ENCODE data around the gene ZMYND8. TPM values are rescaled to one million over a fixed set of nuclear protein-coding genes. Genes with fewer than 3 reads are reported as not detected.
A peak's percentile ranks its signal among the peaks of the same experiment; 100 is the strongest.

Gene ZMYND8
- total and polyA plus RNA-seq, 5 donors = 10.0 to 35.7 (median 31.4) TPM

DNA sequence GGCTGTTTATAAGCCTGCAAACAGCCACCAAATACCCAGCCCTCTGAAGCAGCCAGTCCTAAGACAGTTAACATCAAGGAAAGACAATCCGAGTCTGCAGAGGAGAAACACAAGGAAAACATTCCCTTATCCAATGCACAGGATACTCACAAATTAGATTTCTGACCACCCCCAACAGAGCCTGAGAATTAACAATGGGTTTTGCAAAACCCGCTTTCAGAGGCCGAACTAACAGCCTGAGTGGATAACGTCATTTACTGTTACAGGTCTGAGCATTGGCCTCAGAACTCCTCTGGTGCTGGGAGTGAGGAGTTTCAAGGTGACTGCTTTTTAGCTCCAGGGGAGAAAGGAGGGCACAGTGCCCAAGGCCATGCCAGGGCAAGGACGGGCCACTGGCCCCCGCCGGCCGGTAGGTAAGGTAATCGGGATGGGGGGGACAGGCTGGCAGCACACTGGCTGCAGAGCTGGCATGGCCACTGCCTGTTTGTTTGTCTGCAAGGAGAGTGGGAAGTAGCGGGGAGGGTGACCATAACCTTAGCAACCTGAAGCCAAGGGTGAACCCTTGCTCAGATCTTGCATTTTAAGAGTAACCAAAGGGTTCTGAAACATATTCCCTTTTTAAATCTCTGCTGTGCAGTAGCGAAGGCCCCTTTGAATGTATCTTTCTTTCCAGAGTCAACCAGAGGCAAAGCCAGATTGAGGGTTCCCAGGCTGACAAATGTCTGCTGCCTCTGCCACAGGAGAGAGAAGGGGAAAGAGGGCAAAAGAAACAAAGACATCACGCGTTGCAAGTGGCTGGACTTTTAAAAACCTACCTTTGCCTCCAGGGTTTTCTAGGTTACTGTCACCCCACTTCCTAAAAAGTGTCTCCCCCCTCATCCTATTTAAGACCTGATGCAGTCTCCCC lies 3.9 kb downstream of the ZMYND8 start:
- intact Hi-C loops (cut with DNase I) = loop anchor here in 1 of 4 donors (10.0 kb wide), 1 partner anchor 48 kb away; no protein-coding TSS in a partner anchor

DNA sequence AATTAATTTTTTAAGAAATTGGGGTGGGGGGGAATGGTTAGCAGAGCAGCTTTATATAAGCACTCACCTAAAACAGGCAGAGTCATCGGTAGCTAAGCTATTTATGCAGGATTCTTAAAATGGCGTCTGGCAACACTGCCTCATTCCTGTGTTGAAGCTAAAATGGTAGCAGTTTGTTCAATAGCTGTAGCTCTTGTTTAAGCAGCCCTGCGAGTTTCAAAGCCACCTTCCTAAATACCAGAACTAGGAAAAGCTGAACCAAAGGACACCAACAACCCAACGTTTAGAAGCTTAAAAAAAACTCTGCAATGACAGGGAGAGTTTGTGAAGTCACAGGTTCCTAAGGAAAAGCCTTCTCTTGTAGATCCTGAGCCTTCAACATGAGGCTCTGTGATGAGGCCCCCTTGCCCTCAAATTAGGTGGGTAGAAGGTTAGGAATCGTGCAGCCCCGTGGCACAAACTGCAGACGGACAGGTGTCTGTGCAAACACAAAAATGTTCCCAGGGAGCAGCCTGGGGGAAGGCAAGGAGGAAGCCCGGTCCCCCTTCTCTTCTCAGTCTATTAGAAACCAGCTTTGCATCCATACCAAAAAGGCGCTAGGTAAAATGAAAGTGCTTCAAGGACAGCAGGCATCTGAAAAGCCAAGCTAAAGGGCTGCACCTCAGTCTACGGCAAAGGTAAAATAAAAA lies 4.7 kb downstream of the ZMYND8 start:
- no peaks in the 10 kb centered on the region for H3K27me3 ChIP-seq (ENCODE audit: control insufficient read depth, insufficient read depth)
- DNase-seq = no peak
- no peaks in the 10 kb centered on the region for H3K9me3 ChIP-seq (ENCODE audit: control insufficient read depth, low read length)
- H3K4me1 ChIP-seq (ENCODE audit: control insufficient read depth, insufficient read depth, low read length) = peaks cover 33% of the 10 kb centered on the region
- no peak for ATAC-seq
- peak overlapping the region; percentile 35 for H3K4me3 ChIP-seq (ENCODE audit: low read length)
- intact Hi-C loops (cut with DNase I) = loop anchor here in 1 of 4 donors (10.0 kb wide), 1 partner anchor 47 kb away; no protein-coding TSS in a partner anchor
- H3K27ac ChIP-seq (ENCODE audit: low read length) = peak overlapping the region; percentile 96
- 30% methylated on average over 10 of the region's 10 CpGs for WGBS

More for the DNA sequence above, 3.9 kb downstream of the ZMYND8 start:
- H3K27me3 ChIP-seq (ENCODE audit: control insufficient read depth, insufficient read depth) = no peaks in the 10 kb centered on the region
- DNase-seq (peak; percentile 33 to 70 (median 69)), ATAC-seq (peak; percentile 24 to 39)
- peak overlapping the region; percentile 3 for H3K4me3 ChIP-seq (ENCODE audit: low read length)
- peak overlapping the region; percentile 96 for H3K27ac ChIP-seq (ENCODE audit: low read length)
- peaks cover 41% of the 10 kb centered on the region for H3K4me1 ChIP-seq (ENCODE audit: control insufficient read depth, insufficient read depth, low read length)
- H3K9me3 ChIP-seq (ENCODE audit: control insufficient read depth, low read length) = no peaks in the 10 kb centered on the region
- 24% methylated on average over 13 of the region's 13 CpGs for WGBS

GRCh38 chr20:47350691-47351545 lies 5.6 kb downstream of the ZMYND8 start:
- WGBS = 64% methylated on average over 4 of the region's 4 CpGs
- peaks cover 28% of the 10 kb centered on the region for H3K4me1 ChIP-seq (ENCODE audit: control insufficient read depth, insufficient read depth, low read length)

GRCh38 chr20:47350181-47350550 lies 6.3 kb downstream of the ZMYND8 start:
- ATAC-seq = no peak
- intact Hi-C loops (cut with DNase I) = loop anchor here in 1 of 4 donors (10.0 kb wide), 1 partner anchor 45 kb away; no protein-coding TSS in a partner anchor
- Histone ChIP-seq H3K4me3 (ENCODE audit: low read length) (no peak overlapping the region), H3K27me3 (ENCODE audit: control insufficient read depth, insufficient read depth) (no peaks in the 10 kb centered on the region), H3K9me3 (ENCODE audit: control insufficient read depth, low read length) (no peaks in the 10 kb centered on the region), H3K4me1 (ENCODE audit: control insufficient read depth, insufficient read depth, low read length) (peaks cover 26% of the 10 kb centered on the region), H3K27ac (ENCODE audit: low read length) (peak overlapping the region; percentile 81)
- no peak for DNase-seq
- WGBS = 49% methylated on average over 4 of the region's 4 CpGs

More at GRCh38 chr20:47350691-47351545, 5.6 kb downstream of the ZMYND8 start:
- peak overlapping the region; percentile 35 for H3K4me3 ChIP-seq (ENCODE audit: low read length)
- H3K27me3 ChIP-seq (ENCODE audit: control insufficient read depth, insufficient read depth) = no peaks in the 10 kb centered on the region
- DNase-seq (no peak), ATAC-seq (no peak)
- H3K9me3 ChIP-seq (ENCODE audit: control insufficient read depth, low read length) = no peaks in the 10 kb centered on the region
- intact Hi-C loops (cut with DNase I) = loop anchor here in 1 of 4 donors (10.0 kb wide), 1 partner anchor 46 kb away; no protein-coding TSS in a partner anchor
- peak overlapping the region; percentile 80 for H3K27ac ChIP-seq (ENCODE audit: low read length)

DNA sequence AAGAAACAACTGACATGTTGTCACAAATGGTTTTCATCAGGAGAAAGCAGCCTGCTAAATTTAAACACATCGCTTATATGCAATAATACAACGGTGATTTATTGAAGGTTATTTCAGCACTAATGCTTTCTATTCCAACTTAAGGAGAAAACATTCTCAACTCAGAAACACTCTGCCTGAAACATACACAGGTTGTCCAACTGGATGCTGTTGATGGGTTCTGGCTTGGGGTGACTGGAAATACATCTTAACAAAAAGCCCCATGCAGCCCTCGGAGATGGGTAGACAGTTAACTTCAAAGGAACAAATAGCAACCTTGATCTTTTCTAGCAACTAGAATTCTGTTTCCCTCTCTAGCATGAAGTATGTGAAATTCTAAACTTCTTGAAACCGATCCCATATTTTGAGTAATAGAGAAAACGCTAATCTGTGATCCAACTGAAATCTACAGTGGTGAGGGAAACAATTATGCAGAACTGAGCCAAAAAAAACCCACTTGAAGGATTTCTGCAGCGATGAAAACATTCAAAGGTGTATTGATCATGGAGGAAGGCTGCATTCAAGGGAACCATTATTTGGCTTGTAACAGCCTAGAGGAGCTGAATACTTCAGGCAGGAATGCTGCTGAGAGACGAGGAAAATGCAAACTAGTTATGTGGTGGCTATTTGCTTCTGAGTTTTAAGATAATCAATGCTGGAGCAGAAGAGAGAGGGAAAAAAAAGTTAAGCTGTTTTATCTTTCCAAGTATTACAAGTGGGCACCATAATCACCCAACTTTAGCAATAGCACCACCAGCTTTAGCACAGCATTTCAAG lies 6.9 kb downstream of the ZMYND8 start:
- Histone ChIP-seq H3K9me3 (ENCODE audit: control insufficient read depth, low read length) (no peaks in the 10 kb centered on the region), H3K27ac (ENCODE audit: low read length) (peak overlapping the region; percentile 81), H3K27me3 (ENCODE audit: control insufficient read depth, insufficient read depth) (no peaks in the 10 kb centered on the region), H3K4me3 (ENCODE audit: low read length) (no peak overlapping the region), H3K4me1 (ENCODE audit: control insufficient read depth, insufficient read depth, low read length) (peaks cover 23% of the 10 kb centered on the region)
- ATAC-seq = no peak
- intact Hi-C loops (cut with DNase I) = loop anchor here in 1 of 4 donors (10.0 kb wide), 1 partner anchor 45 kb away; no protein-coding TSS in a partner anchor
- WGBS = 43% methylated on average over 7 of the region's 7 CpGs
- DNase-seq = no peak

GRCh38 chr20:47348539-47349142 lies 7.9 kb downstream of the ZMYND8 start:
- intact Hi-C loops (cut with DNase I) = no loop called here
- H3K4me3 ChIP-seq (ENCODE audit: low read length) = no peak overlapping the region
- peak in 1 of 2 donors; percentile 48 for ATAC-seq

GRCh38 chr20:47347661-47348435 lies 8.7 kb downstream of the ZMYND8 start:
- DNase-seq (no peak), ATAC-seq (no peak)
- intact Hi-C loops (cut with DNase I) = no loop called here
- Histone ChIP-seq H3K27ac (ENCODE audit: low read length) (peak overlapping the region; percentile 87), H3K9me3 (ENCODE audit: control insufficient read depth, low read length) (no peaks in the 10 kb centered on the region), H3K4me1 (ENCODE audit: control insufficient read depth, insufficient read depth, low read length) (peaks cover 18% of the 10 kb centered on the region), H3K4me3 (ENCODE audit: low read length) (no peak overlapping the region), H3K27me3 (ENCODE audit: control insufficient read depth, insufficient read depth) (no peaks in the 10 kb centered on the region)
- 62% methylated on average over 4 of the region's 4 CpGs for WGBS

More at GRCh38 chr20:47348539-47349142, 7.9 kb downstream of the ZMYND8 start:
- no peaks in the 10 kb centered on the region for H3K9me3 ChIP-seq (ENCODE audit: control insufficient read depth, low read length)
- WGBS = 32% methylated on average over 8 of the region's 8 CpGs
- no peak for DNase-seq
- H3K27me3 ChIP-seq (ENCODE audit: control insufficient read depth, insufficient read depth) = no peaks in the 10 kb centered on the region
- peaks cover 17% of the 10 kb centered on the region for H3K4me1 ChIP-seq (ENCODE audit: control insufficient read depth, insufficient read depth, low read length)
- H3K27ac ChIP-seq (ENCODE audit: low read length) = peak overlapping the region; percentile 87

- H3K4me3 ChIP-seq (ENCODE audit: low read length) = no peak overlapping the region
- 87% methylated on average over 3 of the region's 3 CpGs for WGBS
- no peaks in the 10 kb centered on the region for H3K9me3 ChIP-seq (ENCODE audit: control insufficient read depth, low read length)
- peak in 1 of 2 donors; percentile 12 for ATAC-seq
- H3K27me3 ChIP-seq (ENCODE audit: control insufficient read depth, insufficient read depth) = no peaks in the 10 kb centered on the region
- intact Hi-C loops (cut with DNase I) = no loop called here
- peaks cover 10% of the 10 kb centered on the region for H3K4me1 ChIP-seq (ENCODE audit: control insufficient read depth, insufficient read depth, low read length)
- no peak overlapping the region for H3K27ac ChIP-seq (ENCODE audit: low read length)
- DNase-seq = no peak
Observed at GRCh38 chr20:47346172-47346571, 10.3 kb downstream of the ZMYND8 start.

GRCh38 chr20:47345214-47345613 lies 11.3 kb downstream of the ZMYND8 start:
- Histone ChIP-seq H3K4me3 (ENCODE audit: low read length) (no peak overlapping the region), H3K27me3 (ENCODE audit: control insufficient read depth, insufficient read depth) (no peaks in the 10 kb centered on the region), H3K27ac (ENCODE audit: low read length) (no peak overlapping the region), H3K9me3 (ENCODE audit: control insufficient read depth, low read length) (no peaks in the 10 kb centered on the region), H3K4me1 (ENCODE audit: control insufficient read depth, insufficient read depth, low read length) (peaks cover 10% of the 10 kb centered on the region)
- DNase-seq (no peak), ATAC-seq (no peak)
- WGBS = 98% methylated on average over 7 of the region's 7 CpGs
- intact Hi-C loops (cut with DNase I) = no loop called here

Measured in right cardiac atrium (tissue), 5 donors.